WTC11 (cell line): ENCODE data around the gene MDFIC2. TPM values are rescaled to one million over a fixed set of nuclear protein-coding genes. Genes with fewer than 3 reads are reported as not detected.

Experiments used
- ATAC-seq: fragments of 200-7000 bp; cut with Tn5 transposase; 2 replicates; pipeline ENCODE4 v1.10.0; 2021; ENCODE audit warnings: mild to moderate bottlenecking, moderate library complexity
- CTCF ChIA-PET: fragments of 300-600 bp; sonication (Branson Sonifier 250); formaldehyde crosslinking; loops from one replicate; lab custom pipeline; 2021; ENCODE audit warnings: antibody characterized with exemption; lab: Charles Lee
- POLR2A ChIA-PET: fragments of 350-600 bp; sonication (Branson Sonifier 250); formaldehyde crosslinking; loops from one replicate; lab custom pipeline; 2021; ENCODE audit warnings: antibody characterized with exemption; lab: Charles Lee
- DNase-seq: peaks from one replicate; pipeline ENCODE4 v3.0.0; 2021; ENCODE audit warnings: low spot score
- H3K27ac Mint-ChIP-seq: 2 replicates; pipeline ENCODE4 v1.8.0; 2021; ENCODE audit warnings: mixed read lengths
- H3K27me3 Mint-ChIP-seq: 2 replicates; pipeline ENCODE4 v1.8.0; 2021; ENCODE audit warnings: low read depth, mild to moderate bottlenecking, moderate library complexity, mixed read lengths
- H3K36me3 Mint-ChIP-seq: 2 replicates; pipeline ENCODE4 v1.8.0; 2021; ENCODE audit warnings: mixed read lengths
- H3K4me1 Mint-ChIP-seq: 2 replicates; pipeline ENCODE4 v1.8.0; 2022; ENCODE audit warnings: mixed read lengths
- H3K4me3 Mint-ChIP-seq: 2 replicates; pipeline ENCODE4 v1.8.0; 2021; ENCODE audit warnings: mild to moderate bottlenecking, moderate library complexity, mixed read lengths
- H3K9me3 Mint-ChIP-seq: 2 replicates; pipeline ENCODE4 v1.8.0; 2021; ENCODE audit warnings: mixed read lengths
- AR ChIP-seq: fragments of 250-450 bp; sonication (Bioruptor Pico); IDR thresholded peaks from 2 replicates; pipeline ENCODE4 v1.9.0; 2021; ENCODE audit warnings: mild to moderate bottlenecking
- ATF2 ChIP-seq: sonication (generic); formaldehyde crosslinking; IDR thresholded peaks from 2 replicates; pipeline ENCODE4 v1.8.1; 2022; ENCODE audit warnings: low read depth, missing genetic modification reagents, borderline replicate concordance
- E2F4 ChIP-seq: sonication (generic); formaldehyde crosslinking; IDR thresholded peaks from 2 replicates; pipeline ENCODE4 v1.8.1; 2022; ENCODE audit warnings: low read depth, mild to moderate bottlenecking, moderate library complexity, missing genetic modification reagents, borderline replicate concordance
- ELF4 ChIP-seq: sonication (generic); formaldehyde crosslinking; IDR thresholded peaks from 2 replicates; pipeline ENCODE4 v1.8.1; 2022; ENCODE audit warnings: low read depth, mild to moderate bottlenecking, moderate library complexity, missing genetic modification reagents
- FOXK1 ChIP-seq: sonication (generic); formaldehyde crosslinking; IDR thresholded peaks from 2 replicates; pipeline ENCODE4 v1.8.0; 2022; ENCODE audit warnings: mild to moderate bottlenecking, moderate library complexity, missing genetic modification reagents
- FOXP4 ChIP-seq: sonication (generic); formaldehyde crosslinking; IDR thresholded peaks from 2 replicates; pipeline ENCODE4 v1.8.0; 2022; ENCODE audit warnings: mild to moderate bottlenecking, missing genetic modification reagents
- KAT7 ChIP-seq: sonication (generic); formaldehyde crosslinking; IDR thresholded peaks from 2 replicates; pipeline ENCODE4 v1.8.1; 2023; ENCODE audit warnings: missing genetic modification reagents, mild to moderate bottlenecking, borderline replicate concordance
- MYBL2 ChIP-seq: sonication (generic); formaldehyde crosslinking; IDR thresholded peaks from 2 replicates; pipeline ENCODE4 v1.8.1; 2023; ENCODE audit warnings: mild to moderate bottlenecking, moderate library complexity, missing genetic modification reagents
- PREB ChIP-seq: sonication (generic); formaldehyde crosslinking; IDR thresholded peaks from 2 replicates; pipeline ENCODE4 v1.8.1; 2022; ENCODE audit warnings: mild to moderate bottlenecking, missing genetic modification reagents, moderate library complexity, borderline replicate concordance
- SP1 ChIP-seq: sonication (generic); formaldehyde crosslinking; conservative IDR thresholded peaks from 2 replicates; pipeline ENCODE4 v1.8.1; 2022; ENCODE audit warnings: missing genetic modification reagents
- ZNF263 ChIP-seq: sonication (generic); formaldehyde crosslinking; IDR thresholded peaks from 2 replicates; pipeline ENCODE4 v1.8.1; 2022; ENCODE audit warnings: low read depth, mild to moderate bottlenecking, moderate library complexity, missing genetic modification reagents
- ZNF281 ChIP-seq: sonication (generic); formaldehyde crosslinking; IDR thresholded peaks from 2 replicates; pipeline ENCODE4 v1.8.0; 2023; ENCODE audit warnings: mild to moderate bottlenecking, missing genetic modification reagents
- ZNF423 ChIP-seq: fragments of 250-450 bp; sonication (Bioruptor Pico); IDR thresholded peaks from 2 replicates; pipeline ENCODE4 v2.1.2; 2022; ENCODE audit warnings: mild to moderate bottlenecking, moderate library complexity
- ZNF425 ChIP-seq: fragments of 250-450 bp; sonication (Bioruptor Pico); conservative IDR thresholded peaks from 2 replicates; pipeline ENCODE4 v1.9.0; 2021; ENCODE audit warnings: mild to moderate bottlenecking
- ZNF512 ChIP-seq: sonication (generic); formaldehyde crosslinking; IDR thresholded peaks from 2 replicates; pipeline ENCODE4 v1.8.1; 2022; ENCODE audit warnings: missing genetic modification reagents, borderline replicate concordance
- total RNA-seq: library from RNA; stranded (reverse); gene quantifications from 3 replicates; pipeline ENCODE4 v1.2.3, GENCODE V29; 2021

MDFIC2 gene
- total RNA-seq, 1 experiment from 2014 or later, result not detected

- H3K9me3 Mint-ChIP-seq, result no peaks in the 10 kb centered on the region
- CTCF ChIA-PET, result no interaction called here
- TF ChIP-seq ZNF512 (CRISPR knock-in tag) (no peak), SP1 (no peak), ELF4 (CRISPR knock-in tag) (no peak), MYBL2 (CRISPR knock-in tag) (no peak), PREB (CRISPR knock-in tag) (no peak), E2F4 (no peak), KAT7 (no peak), FOXK1 (CRISPR knock-in tag) (no peak), ZNF423 (CRISPR knock-in tag) (no peak), ZNF263 (CRISPR knock-in tag) (no peak)
- TF ChIP-seq, all 79 proteins: peak for 0
- H3K4me3 Mint-ChIP-seq, result no peak overlapping the region
- H3K27ac Mint-ChIP-seq, result no peak overlapping the region
- no peaks in the 10 kb centered on the region for H3K4me1 Mint-ChIP-seq
- H3K27me3 Mint-ChIP-seq, result no peaks in the 10 kb centered on the region
- DNase-seq (no peak), ATAC-seq (no peak)
- POLR2A ChIA-PET, result no interaction called here
- H3K36me3 Mint-ChIP-seq, result no peaks in the 10 kb centered on the region
These were observed 14.1 kb downstream of the MDFIC2 start for GRCh38 chr3:70298385-70298784.

- H3K27ac Mint-ChIP-seq, result no peak overlapping the region
- DNase-seq (no peak), ATAC-seq (no peak)
- no peak overlapping the region for H3K4me3 Mint-ChIP-seq
- no peaks in the 10 kb centered on the region for H3K36me3 Mint-ChIP-seq
- H3K27me3 Mint-ChIP-seq, result no peaks in the 10 kb centered on the region
- no peaks in the 10 kb centered on the region for H3K4me1 Mint-ChIP-seq
- POLR2A ChIA-PET, result no interaction called here
- peaks cover 12% of the 10 kb centered on the region for H3K9me3 Mint-ChIP-seq
- CTCF ChIA-PET, result no interaction called here
- TF ChIP-seq ZNF281 (CRISPR knock-in tag) (no peak), ZNF425 (CRISPR knock-in tag) (no peak), AR (CRISPR knock-in tag) (no peak), ATF2 (CRISPR knock-in tag) (no peak), FOXP4 (CRISPR knock-in tag) (no peak)
These were observed 21.3 kb downstream of the MDFIC2 start for GRCh38 chr3:70291097-70291482.
